Measurements from ENCODE around the gene CLIC1.

GRCh38 chr6:31706599-31706998, 29.7 kb downstream of the CLIC1 start, which contains the start of gene LY6G6F:
- no peak for TF ChIP-seq CTCF (IDR thresholded peaks at IDR 0.05)
- no peak for TF ChIP-seq ZFX (IDR thresholded peaks at IDR 0.05; ENCODE audit: borderline replicate concordance)

Measured in 22Rv1 (cell line).